Nephron (organoid): Measurements from ENCODE around the gene RIPK4.

Experiments
- H3K27ac Mint-ChIP-seq, 3 experiments: 2 replicates each; pipeline ENCODE4 v1.8.0; 2020; ENCODE audit warnings: mixed read lengths in 3 of 3, mild to moderate bottlenecking in 2 of 3, moderate library complexity in 1 of 3
- H3K27me3 Mint-ChIP-seq: 2 replicates; pipeline ENCODE4 v1.8.0; 2021; ENCODE audit warnings: low read depth, mild to moderate bottlenecking, moderate library complexity, mixed read lengths
- H3K36me3 Mint-ChIP-seq: 2 replicates; pipeline ENCODE4 v1.8.0; 2020; ENCODE audit warnings: low read depth, mixed read lengths
- H3K4me1 Mint-ChIP-seq: 2 replicates; pipeline ENCODE4 v1.8.0; 2020; ENCODE audit warnings: mixed read lengths
- H3K4me3 Mint-ChIP-seq, 3 experiments: 2 replicates each; pipeline ENCODE4 v1.8.0; 2020; ENCODE audit warnings: mild to moderate bottlenecking in 3 of 3, mixed read lengths in 3 of 3, moderate library complexity in 2 of 3
- H3K9me3 Mint-ChIP-seq: 2 replicates; pipeline ENCODE4 v1.8.0; 2020; ENCODE audit warnings: mixed read lengths
- TF ChIP-seq, protein P1 (sequence below), 3 experiments: fragments of 200-600 bp; sonication (generic); IDR thresholded peaks; one replicate each; pipeline ENCODE4 v1.5.0; 2021; ENCODE audit warnings: antibody characterized with exemption in 3 of 3; ENCODE audit not compliant: unreplicated experiment in 3 of 3

The RIPK4 gene

DNA sequence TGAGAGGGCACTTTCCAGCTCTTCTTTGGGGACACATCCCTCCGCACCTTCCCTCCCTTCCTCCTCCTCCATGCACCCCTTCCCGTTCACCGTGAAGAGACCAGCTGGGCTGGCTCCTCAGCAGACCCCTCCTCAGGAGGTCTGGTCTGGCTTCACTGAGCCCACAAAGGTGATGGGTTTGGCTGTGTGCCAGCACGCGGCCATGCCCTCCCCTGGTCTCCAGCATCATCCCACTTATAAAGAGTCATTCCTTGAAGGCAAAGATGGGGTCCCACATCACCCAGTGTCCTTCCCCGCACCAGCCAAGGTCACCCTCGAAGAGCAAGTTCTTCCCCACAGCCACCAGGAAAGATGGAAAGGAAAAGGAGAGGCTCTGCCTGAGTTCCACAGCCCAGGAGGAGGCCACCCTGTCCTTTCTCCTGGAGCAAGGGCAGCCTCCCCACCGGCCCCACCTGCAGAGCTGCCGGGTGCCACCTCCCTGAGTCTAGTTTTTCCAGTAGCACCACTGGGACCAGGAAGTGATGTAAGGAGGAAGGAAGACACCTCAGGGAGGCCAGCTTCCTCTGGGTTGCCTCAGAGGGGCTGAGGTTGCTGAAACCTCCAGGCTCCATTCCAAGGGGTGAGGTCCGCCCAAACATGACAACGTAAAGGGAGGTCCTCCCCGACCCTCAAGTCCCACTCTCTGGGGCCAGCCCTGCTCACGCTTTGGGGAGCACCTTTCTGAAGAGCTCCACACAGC lies 32.7 kb downstream of the RIPK4 start:
- H3K27ac Mint-ChIP-seq, result no peak overlapping the region
- TF ChIP-seq, protein P1, sequence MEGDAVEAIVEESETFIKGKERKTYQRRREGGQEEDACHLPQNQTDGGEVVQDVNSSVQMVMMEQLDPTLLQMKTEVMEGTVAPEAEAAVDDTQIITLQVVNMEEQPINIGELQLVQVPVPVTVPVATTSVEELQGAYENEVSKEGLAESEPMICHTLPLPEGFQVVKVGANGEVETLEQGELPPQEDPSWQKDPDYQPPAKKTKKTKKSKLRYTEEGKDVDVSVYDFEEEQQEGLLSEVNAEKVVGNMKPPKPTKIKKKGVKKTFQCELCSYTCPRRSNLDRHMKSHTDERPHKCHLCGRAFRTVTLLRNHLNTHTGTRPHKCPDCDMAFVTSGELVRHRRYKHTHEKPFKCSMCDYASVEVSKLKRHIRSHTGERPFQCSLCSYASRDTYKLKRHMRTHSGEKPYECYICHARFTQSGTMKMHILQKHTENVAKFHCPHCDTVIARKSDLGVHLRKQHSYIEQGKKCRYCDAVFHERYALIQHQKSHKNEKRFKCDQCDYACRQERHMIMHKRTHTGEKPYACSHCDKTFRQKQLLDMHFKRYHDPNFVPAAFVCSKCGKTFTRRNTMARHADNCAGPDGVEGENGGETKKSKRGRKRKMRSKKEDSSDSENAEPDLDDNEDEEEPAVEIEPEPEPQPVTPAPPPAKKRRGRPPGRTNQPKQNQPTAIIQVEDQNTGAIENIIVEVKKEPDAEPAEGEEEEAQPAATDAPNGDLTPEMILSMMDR (IDR thresholded peaks at IDR 0.05; ENCODE audit: unreplicated experiment in 3 of 3), result no peak
- H3K4me3 Mint-ChIP-seq, result no peak overlapping the region
- H3K9me3 Mint-ChIP-seq, result peaks cover 39% of the 10 kb centered on the region
- H3K4me1 Mint-ChIP-seq, result no peaks in the 10 kb centered on the region
- peaks cover 35% of the 10 kb centered on the region for H3K36me3 Mint-ChIP-seq
- peaks cover 41% of the 10 kb centered on the region for H3K27me3 Mint-ChIP-seq

DNA sequence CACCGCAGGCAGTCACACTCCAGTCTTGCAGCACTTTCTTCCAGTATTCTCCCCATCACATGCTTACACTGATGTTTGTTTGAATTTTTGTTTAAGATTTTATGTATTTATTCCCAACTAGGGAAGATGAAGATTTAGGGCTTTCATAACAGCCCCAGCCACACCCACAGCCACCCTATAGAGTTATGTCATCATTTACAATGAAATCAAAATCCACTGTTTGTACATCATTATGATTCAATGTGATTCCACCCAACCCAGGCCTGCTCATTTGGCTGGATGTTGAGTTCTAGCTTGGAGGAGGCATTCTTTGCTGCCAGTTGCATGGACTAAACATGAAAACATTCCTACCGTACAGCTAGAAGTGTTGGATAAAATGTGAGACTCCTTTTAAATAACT lies 35.8 kb downstream of the RIPK4 start:
- TF ChIP-seq, protein P1 (IDR thresholded peaks at IDR 0.05; ENCODE audit: unreplicated experiment in 3 of 3), result no peak
- Mint-ChIP-seq H3K4me1 (no peaks in the 10 kb centered on the region), H3K27ac (peak overlapping the region in 1 of 3 experiments; percentile 77), H3K4me3 (no peak overlapping the region), H3K36me3 (peaks cover 5% of the 10 kb centered on the region), H3K27me3 (peaks cover 64% of the 10 kb centered on the region), H3K9me3 (peaks cover 23% of the 10 kb centered on the region)

DNA sequence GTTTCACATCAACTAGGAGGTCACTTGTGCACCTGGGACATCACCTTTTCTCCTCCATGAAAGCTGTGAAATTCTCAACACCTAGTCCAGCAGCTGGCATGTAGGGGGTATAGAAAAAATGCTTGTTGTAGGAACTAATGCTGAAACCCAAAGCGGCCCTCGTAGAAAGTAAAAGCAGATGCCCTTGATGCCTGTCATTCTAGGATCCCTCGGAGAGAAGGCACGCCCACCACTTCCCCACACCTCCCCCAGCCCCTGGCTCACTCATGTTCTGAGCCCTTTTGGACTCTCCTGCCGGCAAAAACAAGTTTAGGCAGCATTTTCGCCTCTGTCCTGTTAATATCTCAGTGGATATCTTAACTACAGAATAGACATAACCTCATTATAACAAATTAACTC lies 36.5 kb downstream of the RIPK4 start:
- Mint-ChIP-seq H3K36me3 (peaks cover 3% of the 10 kb centered on the region), H3K27ac (peak overlapping the region in 1 of 3 experiments; percentile 77), H3K4me1 (no peaks in the 10 kb centered on the region), H3K27me3 (peaks cover 71% of the 10 kb centered on the region), H3K9me3 (peaks cover 19% of the 10 kb centered on the region), H3K4me3 (no peak overlapping the region)
- TF ChIP-seq, protein P1 (IDR thresholded peaks at IDR 0.05; ENCODE audit: unreplicated experiment in 3 of 3), result no peak

DNA sequence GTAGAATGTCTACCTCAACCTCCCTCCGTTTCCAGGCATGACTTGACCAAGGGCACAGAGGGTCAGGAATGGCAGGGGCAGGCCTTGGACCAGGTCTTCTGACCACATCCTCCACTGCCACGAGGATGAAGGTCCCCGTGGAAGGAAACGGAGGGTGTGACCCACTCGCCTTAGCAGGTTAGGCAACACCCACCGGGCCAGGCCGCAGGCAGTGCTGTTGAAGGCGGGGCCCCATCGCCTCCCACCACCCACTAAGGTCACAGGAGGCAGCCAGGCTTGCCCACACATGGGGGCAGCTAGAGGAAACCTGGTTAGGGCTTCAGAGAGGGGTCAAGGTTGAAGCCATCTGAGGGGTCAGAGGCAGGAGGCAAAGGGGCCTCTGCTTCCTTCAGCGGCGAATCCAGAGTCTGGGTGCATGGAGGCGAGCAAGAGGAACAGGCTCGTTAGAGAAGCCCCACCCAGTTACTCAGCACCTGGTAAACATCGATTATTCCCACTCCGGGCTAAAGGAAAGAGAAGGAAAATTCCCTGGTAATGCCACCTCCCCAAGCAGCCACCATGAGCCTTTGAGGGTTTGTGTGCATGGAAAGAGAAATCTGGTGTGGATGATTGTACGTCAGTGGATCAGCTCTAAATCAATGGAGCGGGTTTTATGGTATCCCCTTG lies 37.0 kb downstream of the RIPK4 start:
- Mint-ChIP-seq H3K9me3 (peaks cover 19% of the 10 kb centered on the region), H3K4me3 (no peak overlapping the region), H3K27me3 (peaks cover 69% of the 10 kb centered on the region), H3K4me1 (no peaks in the 10 kb centered on the region), H3K27ac (peak overlapping the region in 1 of 3 experiments; percentile 77), H3K36me3 (peaks cover 3% of the 10 kb centered on the region)
- TF ChIP-seq, protein P1 (IDR thresholded peaks at IDR 0.05; ENCODE audit: unreplicated experiment in 3 of 3), result no peak

DNA sequence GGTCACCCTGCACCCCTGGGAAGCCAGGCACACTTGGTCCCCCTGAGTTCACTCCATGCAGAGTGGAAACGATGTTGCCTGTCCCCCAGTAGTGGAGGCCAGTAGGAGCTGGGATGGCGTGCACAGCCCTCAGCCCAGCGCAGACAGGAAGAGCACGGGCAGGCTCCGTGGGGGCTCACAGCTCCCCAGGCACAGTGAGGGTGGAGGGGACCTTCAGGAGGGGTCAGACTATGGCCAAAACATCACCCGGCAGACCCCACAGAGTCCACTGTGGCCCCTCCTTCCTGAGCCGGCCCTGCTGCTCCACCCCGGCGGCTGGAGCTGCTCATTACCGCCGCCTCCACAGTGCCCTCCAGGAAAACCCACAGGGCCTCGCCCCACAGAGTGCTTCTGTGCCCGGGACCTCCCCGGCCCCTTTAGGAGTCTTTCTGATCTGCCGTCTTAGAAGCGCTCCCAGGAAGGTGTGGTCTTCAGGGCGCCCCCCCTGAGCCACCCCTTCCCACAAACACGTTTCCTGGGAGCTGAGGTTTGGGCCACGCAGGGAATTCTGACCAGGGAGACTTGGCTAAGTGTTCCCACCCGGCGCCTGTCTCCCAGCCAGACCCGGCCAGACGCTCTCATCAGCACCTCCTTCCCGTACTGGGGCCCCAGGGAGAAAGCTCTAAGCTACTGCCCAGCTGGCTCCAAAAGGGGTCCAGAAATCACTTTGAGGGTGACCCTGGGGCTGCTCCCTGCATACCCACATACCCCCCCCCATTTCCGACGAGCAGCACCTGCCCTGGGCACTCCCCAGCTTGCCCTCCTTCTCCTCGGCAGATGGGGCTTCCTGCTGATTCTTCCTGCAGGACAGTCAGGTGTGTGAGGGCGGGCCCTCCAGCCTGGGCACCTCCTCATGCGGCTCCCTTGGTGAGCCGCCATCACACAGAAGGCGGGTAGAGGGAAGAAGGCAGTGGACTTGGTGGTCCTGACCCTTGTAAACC lies 38.8 kb downstream of the RIPK4 start:
- peaks cover 66% of the 10 kb centered on the region for H3K27me3 Mint-ChIP-seq
- TF ChIP-seq, protein P1 (IDR thresholded peaks at IDR 0.05; ENCODE audit: unreplicated experiment in 3 of 3), result no peak

More for the DNA sequence above, 38.8 kb downstream of the RIPK4 start:
- H3K27ac Mint-ChIP-seq, result no peak overlapping the region
- H3K4me3 Mint-ChIP-seq, result no peak overlapping the region
- peaks cover 15% of the 10 kb centered on the region for H3K9me3 Mint-ChIP-seq
- H3K36me3 Mint-ChIP-seq, result no peaks in the 10 kb centered on the region
- H3K4me1 Mint-ChIP-seq, result no peaks in the 10 kb centered on the region
